Thymus (tissue), 11 donors: ENCODE measurements around the gene CRYBA2. TPM values are rescaled to one million over a fixed set of nuclear protein-coding genes. Genes with fewer than 3 reads are reported as not detected.

Experiments used
- DNase-seq, 9 donors: peaks; one replicate each; pipeline ENCODE4 v3.0.0-alpha.2; 2013; ENCODE audit warnings: low spot score in 9 of 9, low read depth in 6 of 9, missing footprints in 1 of 9
- H3K27ac ChIP-seq, 2 donors: one replicate each; pipeline ENCODE4 v1.5.1; 2013; ENCODE audit warnings: control low read depth in 1 of 2, low read depth in 1 of 2, low read length in 1 of 2, mild to moderate bottlenecking in 1 of 2, moderate library complexity in 1 of 2
- H3K27me3 ChIP-seq, 2 donors: one replicate each; pipeline ENCODE4 v1.5.1; 2013; ENCODE audit warnings: low read length in 1 of 2; ENCODE audit not compliant: control insufficient read depth in 2 of 2, insufficient read depth in 1 of 2
- H3K36me3 ChIP-seq, 2 donors: one replicate each; pipeline ENCODE4 v1.5.1; 2013; ENCODE audit warnings: low read length in 1 of 2, mild to moderate bottlenecking in 1 of 2, moderate library complexity in 1 of 2; ENCODE audit not compliant: control insufficient read depth in 2 of 2, insufficient read depth in 2 of 2
- H3K4me1 ChIP-seq, 2 donors: one replicate each; pipeline ENCODE4 v1.5.1; 2013; ENCODE audit warnings: low read length in 2 of 2; ENCODE audit not compliant: control insufficient read depth in 2 of 2, insufficient read depth in 2 of 2
- H3K4me3 ChIP-seq, 2 donors: one replicate each; pipeline ENCODE4 v1.5.1; 2013; ENCODE audit warnings: low read length in 2 of 2, control low read depth in 1 of 2, mild to moderate bottlenecking in 1 of 2
- H3K9me3 ChIP-seq, 2 donors: one replicate each; pipeline ENCODE4 v1.5.1; 2013; ENCODE audit warnings: low read length in 1 of 2, mild to moderate bottlenecking in 1 of 2; ENCODE audit not compliant: control insufficient read depth in 2 of 2, insufficient read depth in 1 of 2
- WGBS: extraction: QIAGEN DNeasy Blood & Tissue Kit; methylation state at CpG from one replicate; pipeline ENCODE4 v1.1.7; 2013; 5-methylcytosine and 5-hydroxymethylcytosine counted together
- polyA plus RNA-seq: library from polyadenylated mRNA; stranded (reverse); fragments of 200-250 nt; gene quantifications from one replicate; pipeline ENCODE4 v1.2.3, GENCODE V29; 2013
- total RNA-seq: library from RNA; stranded (reverse); fragments of 120-200 nt; gene quantifications from one replicate; pipeline ENCODE4 v1.2.4, GENCODE V29; 2013
- donor health status: healthy.

The CRYBA2 gene
- total and polyA plus RNA-seq, 2 donors, result 0.14 to 0.55 TPM

- Histone ChIP-seq H3K27ac (no peak overlapping the region), H3K9me3 (peaks cover 0 to 17% of the 10 kb centered on the region in 2 donors), H3K36me3 (no peaks in the 10 kb centered on the region), H3K4me3 (peak overlapping the region in 1 of 2 donors; percentile 5), H3K4me1 (peaks cover 3 to 14% of the 10 kb centered on the region in 2 donors), H3K27me3 (peaks cover 74 to 97% of the 10 kb centered on the region in 2 donors)
- 2% methylated on average over 69 of the region's 69 CpGs for WGBS
- no peak for DNase-seq
Measured at GRCh38 chr2:218981881-218982585, 11.2 kb downstream of the CRYBA2 start.

GRCh38 chr2:218981390-218981880 is 11.8 kb downstream of the CRYBA2 start:
- Histone ChIP-seq H3K36me3 (no peaks in the 10 kb centered on the region), H3K4me3 (peak overlapping the region in 1 of 2 donors; percentile 5), H3K27ac (no peak overlapping the region), H3K27me3 (peaks cover 71 to 94% of the 10 kb centered on the region in 2 donors), H3K4me1 (peaks cover 3 to 14% of the 10 kb centered on the region in 2 donors), H3K9me3 (peaks cover 0 to 17% of the 10 kb centered on the region in 2 donors)
- DNase-seq, result no peak
- WGBS, result 3% methylated on average over 46 of the region's 46 CpGs

- Histone ChIP-seq H3K4me3 (no peak overlapping the region), H3K4me1 (peaks cover 3 to 14% of the 10 kb centered on the region in 2 donors), H3K9me3 (peaks cover 0 to 17% of the 10 kb centered on the region in 2 donors), H3K36me3 (no peaks in the 10 kb centered on the region), H3K27me3 (peaks cover 69 to 88% of the 10 kb centered on the region in 2 donors), H3K27ac (no peak overlapping the region)
- no peak for DNase-seq
- WGBS, result 6% methylated on average over 26 of the region's 26 CpGs
Measured at GRCh38 chr2:218980735-218981389, 12.4 kb downstream of the CRYBA2 start.

DNA sequence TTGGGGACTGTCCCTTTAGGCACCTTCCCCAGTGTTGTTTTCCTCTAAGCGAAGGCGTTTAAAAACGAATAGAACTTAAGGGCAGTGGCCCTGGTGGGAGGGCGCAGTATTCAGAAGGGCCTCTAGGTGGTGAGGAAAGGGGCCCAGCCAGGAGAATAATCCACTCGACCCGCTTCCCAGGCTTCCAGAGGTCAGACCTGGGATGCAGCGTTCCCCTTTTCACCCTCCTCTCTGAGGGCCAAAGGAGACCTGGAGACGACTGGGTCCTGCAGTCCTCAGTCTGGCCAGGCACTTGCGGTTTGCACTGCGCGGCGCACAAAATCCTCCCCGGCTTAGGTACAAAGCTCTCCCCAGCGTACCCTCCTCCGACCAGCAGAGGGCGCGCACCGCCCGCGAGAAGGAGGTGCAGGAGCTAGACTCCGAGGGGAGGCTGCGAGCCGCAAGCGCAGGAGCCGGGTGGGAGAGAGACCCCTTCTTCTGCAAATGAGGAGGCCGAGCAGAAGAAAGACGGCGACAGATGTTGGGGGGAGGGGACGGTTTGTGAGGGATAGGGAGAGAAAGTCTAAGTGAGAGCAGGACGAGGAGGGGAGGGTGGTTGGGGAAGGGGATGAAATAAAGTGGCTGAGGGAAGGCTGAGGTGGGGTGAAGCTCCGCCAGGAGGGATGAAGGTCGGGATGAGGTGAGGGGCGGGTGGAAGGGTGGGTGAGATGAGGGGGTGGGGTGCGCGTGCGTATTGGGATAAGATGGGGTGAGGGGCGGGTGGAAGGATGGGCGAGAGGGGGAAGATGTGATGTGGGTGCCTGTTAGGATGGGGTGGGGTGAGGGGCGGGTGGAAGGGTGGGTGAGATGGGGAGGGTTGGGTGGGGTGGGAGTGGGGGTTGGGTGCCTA is 13.1 kb downstream of the CRYBA2 start:
- H3K9me3 ChIP-seq, result peaks cover 0 to 17% of the 10 kb centered on the region in 2 donors
- peaks cover 3 to 14% of the 10 kb centered on the region in 2 donors for H3K4me1 ChIP-seq
- H3K27me3 ChIP-seq, result peaks cover 62 to 85% of the 10 kb centered on the region in 2 donors
- WGBS, result 5% methylated on average over 39 of the region's 39 CpGs
- H3K27ac ChIP-seq, result no peak overlapping the region
- H3K36me3 ChIP-seq, result no peaks in the 10 kb centered on the region
- no peak overlapping the region for H3K4me3 ChIP-seq
- DNase-seq, result peak; percentile 43 to 83 (median 59)

DNA sequence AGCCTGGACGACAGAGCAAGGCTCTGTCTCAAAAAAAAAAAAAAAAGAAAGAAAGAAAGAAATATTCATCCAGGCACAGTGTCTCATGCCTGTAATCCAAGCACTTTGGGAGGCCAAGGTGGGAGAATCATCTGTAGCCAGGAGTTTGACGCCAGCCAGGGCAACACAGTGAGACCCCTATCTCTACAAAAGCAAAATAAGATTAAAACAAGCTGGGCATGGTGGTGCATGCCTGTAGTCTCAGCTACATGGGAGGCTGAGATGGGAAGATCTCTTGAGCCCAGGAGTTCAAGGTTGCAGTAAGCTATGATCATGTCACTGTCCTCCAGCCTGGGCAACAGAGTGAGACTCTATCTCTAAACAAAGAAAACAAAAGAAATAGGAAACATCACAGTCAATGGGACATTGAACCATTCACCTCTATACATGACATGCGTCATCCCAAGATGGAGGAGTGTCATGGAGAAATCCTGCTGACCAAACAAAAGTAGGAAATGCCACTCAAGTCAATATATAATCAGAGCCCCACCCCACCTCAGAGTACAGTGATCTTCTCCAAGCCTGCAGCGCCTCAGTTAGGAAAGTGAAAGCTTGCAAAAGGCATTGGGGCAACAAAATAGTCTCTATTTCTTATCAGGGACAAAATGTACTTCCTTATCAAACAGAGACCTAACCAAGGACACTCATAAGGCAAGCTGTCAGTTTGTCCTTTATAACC is 18.0 kb downstream of the CRYBA2 start:
- peaks cover 0 to 3% of the 10 kb centered on the region in 2 donors for H3K4me1 ChIP-seq
- no peaks in the 10 kb centered on the region for H3K36me3 ChIP-seq
- peaks cover 22 to 55% of the 10 kb centered on the region in 2 donors for H3K27me3 ChIP-seq
- H3K4me3 ChIP-seq, result no peak overlapping the region
- no peak overlapping the region for H3K27ac ChIP-seq
- H3K9me3 ChIP-seq, result peaks cover 0 to 5% of the 10 kb centered on the region in 2 donors
- 72% methylated on average over 4 of the region's 4 CpGs for WGBS
- DNase-seq, result no peak

DNA sequence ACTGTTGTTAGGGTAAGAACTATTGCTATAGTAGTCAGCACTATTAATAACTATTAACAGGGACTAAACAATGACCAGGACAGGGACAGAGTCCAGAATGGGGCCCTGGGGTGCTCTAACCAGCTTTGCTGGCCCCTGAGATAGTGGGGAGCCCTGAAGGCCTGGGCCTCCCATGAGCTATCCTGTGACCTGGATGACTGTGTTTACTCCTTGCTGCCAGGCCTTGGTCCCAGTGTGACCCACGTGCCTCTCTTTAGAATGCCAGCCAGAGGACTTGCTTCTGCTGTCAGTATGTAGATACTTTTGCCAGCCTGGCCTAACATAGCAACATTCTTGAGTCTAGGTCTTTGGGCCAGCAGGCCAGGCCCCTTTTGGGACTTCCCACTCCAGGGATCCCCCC is 22.3 kb downstream of the CRYBA2 start:
- WGBS, result 31% methylated on average over 1 of the region's 1 CpG
- no peak for DNase-seq

DNA sequence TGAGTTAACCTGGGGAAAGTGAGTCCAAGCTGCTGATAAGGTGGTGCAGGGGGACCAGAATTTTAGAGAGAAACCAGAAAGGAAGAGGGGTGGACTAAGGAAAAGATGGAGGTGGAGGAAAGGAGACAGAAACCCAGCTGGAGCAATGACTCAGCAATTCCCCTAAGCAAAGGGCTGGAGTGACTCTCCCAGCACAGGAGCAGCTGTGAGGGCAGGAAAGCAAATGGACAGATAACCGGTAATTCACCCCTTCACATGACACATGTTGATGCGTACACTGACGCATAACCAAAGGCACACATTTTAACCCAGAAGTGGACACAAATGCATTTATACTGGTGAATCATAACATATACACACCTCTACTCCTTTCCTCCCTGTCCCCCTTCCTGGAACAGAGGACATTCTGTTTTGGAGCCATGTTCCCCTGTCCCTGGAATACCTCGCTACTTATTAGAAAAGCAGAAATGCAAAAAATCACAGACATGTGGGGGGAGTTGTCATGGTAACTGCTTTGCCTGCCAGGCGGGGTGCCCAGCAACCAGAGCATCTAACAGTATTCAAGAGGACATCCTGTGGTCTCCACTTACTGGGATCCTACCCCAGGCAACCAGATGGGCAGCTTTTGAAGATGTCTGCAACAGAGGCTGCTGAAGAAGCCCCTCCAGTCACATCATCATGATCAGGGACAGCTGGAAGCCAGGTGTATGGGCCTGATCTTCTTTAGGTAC is 29.0 kb downstream of the CRYBA2 start:
- peaks cover 2 to 13% of the 10 kb centered on the region in 2 donors for H3K9me3 ChIP-seq
- no peak overlapping the region for H3K27ac ChIP-seq
- peaks cover 53 to 60% of the 10 kb centered on the region in 2 donors for H3K27me3 ChIP-seq
- no peaks in the 10 kb centered on the region for H3K36me3 ChIP-seq
- H3K4me1 ChIP-seq, result peaks cover 0 to 4% of the 10 kb centered on the region in 2 donors
- DNase-seq, result no peak
- WGBS, result 60% methylated on average over 5 of the region's 5 CpGs
- no peak overlapping the region for H3K4me3 ChIP-seq

More for the DNA sequence above, 22.3 kb downstream of the CRYBA2 start:
- Histone ChIP-seq H3K27ac (no peak overlapping the region), H3K27me3 (peaks cover 6 to 26% of the 10 kb centered on the region in 2 donors), H3K9me3 (no peaks in the 10 kb centered on the region), H3K4me1 (no peaks in the 10 kb centered on the region), H3K36me3 (no peaks in the 10 kb centered on the region), H3K4me3 (no peak overlapping the region)

DNA sequence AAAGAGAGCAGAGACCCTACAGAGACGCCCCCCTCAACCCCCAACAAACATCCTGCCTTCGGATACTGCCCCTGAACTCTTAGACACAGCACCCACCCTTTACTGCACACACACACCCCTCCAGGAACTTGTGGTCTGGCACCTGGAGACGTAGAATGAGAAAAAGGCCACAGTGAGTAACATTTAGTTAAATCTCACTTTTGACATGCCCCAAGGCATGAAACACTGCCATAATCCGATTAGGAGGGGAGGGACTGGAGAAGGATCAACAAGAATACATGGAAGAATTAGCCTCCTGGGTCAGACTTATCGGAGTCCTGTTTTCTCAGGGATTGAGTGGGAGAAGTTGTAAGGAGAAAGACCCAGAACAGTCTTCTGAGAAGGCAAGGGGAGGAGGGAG is 29.6 kb downstream of the CRYBA2 start:
- Histone ChIP-seq H3K27ac (no peak overlapping the region), H3K9me3 (peaks cover 2 to 13% of the 10 kb centered on the region in 2 donors), H3K4me3 (no peak overlapping the region), H3K36me3 (no peaks in the 10 kb centered on the region), H3K4me1 (peaks cover 0 to 4% of the 10 kb centered on the region in 2 donors), H3K27me3 (peaks cover 56 to 66% of the 10 kb centered on the region in 2 donors)
- no peak for DNase-seq
- 18% methylated on average over 5 of the region's 5 CpGs for WGBS
